Colonic mucosa (tissue), 4 donors: ENCODE measurements around the gene KRTAP12-1. TPM values are rescaled to one million over a fixed set of nuclear protein-coding genes. Genes with fewer than 3 reads are reported as not detected.

Experiments used
- DNase-seq: peaks from one replicate; pipeline ENCODE4 v3.0.0-alpha.2; 2020
- H3K27ac ChIP-seq: fragments of 200-600 bp; one replicate; pipeline ENCODE4 v1.8.0; 2021
- H3K27me3 ChIP-seq: fragments of 200-600 bp; one replicate; pipeline ENCODE4 v1.8.0; 2021
- H3K36me3 ChIP-seq: fragments of 200-600 bp; one replicate; pipeline ENCODE4 v1.8.0; 2021
- H3K4me1 ChIP-seq: fragments of 200-600 bp; one replicate; pipeline ENCODE4 v1.8.0; 2021; ENCODE audit warnings: mild to moderate bottlenecking
- H3K4me3 ChIP-seq: fragments of 200-600 bp; one replicate; pipeline ENCODE4 v1.8.0; 2021
- H3K9ac ChIP-seq, 2 donors: one replicate each; pipeline ENCODE4 v1.7.0; 2013; ENCODE audit warnings: control low read depth in 2 of 2, low read depth in 2 of 2, low read length in 2 of 2
- H3K9me3 ChIP-seq: fragments of 200-600 bp; one replicate; pipeline ENCODE4 v1.8.0; 2021
- intact Hi-C: fragments of 100-400 bp; cut with DNase I; formaldehyde crosslinking; loops from one replicate; pipeline ENCODE4 v1.14.1; 2022
- total RNA-seq, 2 donors: library from RNA; stranded (reverse); fragmentation: NEBNext Ultra II Directional in 1 of 2; extraction: Animal tissue kit (Norgen Biotek cat#: 25700) in 1 of 2; gene quantifications; one replicate each; pipeline ENCODE4 v1.2.1, GENCODE V29; 2021
- TF ChIP-seq, protein P1 (sequence below): fragments of 200-600 bp; IDR thresholded peaks from one replicate; pipeline ENCODE4 v1.8.0; 2022; ENCODE audit warnings: antibody characterized with exemption, mild to moderate bottlenecking
- donor health status: healthy.
- donor health status: DM: no; HTN: no; CAD: no.
- donor health status: DM: no; HTN: no; CAD: no.

KRTAP12-1 gene
- total RNA-seq, 2 donors from 2014 or later, result not detected

DNA sequence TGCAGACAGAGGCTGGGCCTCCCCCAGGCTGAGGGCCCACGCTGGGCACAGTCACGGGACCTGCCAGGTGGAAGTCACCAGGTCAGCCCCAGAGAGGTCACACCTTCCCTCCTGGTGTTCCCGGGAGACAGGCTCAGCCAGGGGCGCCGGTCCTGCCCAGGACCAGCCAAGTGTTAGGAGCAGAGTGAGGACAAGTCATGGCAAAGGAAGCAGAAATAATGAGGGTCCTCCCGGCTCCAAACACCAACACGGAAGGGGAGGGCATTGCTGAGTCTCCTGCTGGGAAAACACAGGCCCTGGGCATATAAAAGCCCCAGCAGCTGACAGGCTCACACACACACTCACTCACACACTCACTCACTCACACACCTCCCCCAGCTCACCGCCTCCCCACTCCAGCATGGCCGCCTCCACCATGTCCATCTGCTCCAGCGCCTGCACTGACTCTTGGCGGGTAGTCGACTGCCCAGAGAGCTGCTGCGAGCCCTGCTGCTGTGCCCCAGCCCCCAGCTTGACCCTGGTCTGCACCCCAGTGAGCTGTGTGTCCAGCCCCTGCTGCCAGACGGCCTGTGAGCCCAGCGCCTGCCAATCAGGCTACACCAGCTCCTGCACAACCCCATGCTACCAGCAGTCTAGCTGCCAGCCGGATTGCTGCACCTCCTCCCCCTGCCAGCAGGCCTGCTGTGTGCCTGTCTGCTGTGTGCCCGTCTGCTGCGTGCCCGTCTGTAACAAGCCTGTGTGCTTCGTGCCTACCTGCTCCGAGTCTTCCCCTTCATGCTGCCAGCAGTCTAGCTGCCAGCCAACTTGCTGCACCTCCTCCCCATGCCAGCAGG lies 44.7 kb downstream of the KRTAP12-1 start, which contains the start of gene KRTAP10-10:
Gene KRTAP10-10, plus strand, starts transcription at position 339 of the 833 bp plus-strand sequence. Its CDS starts 62 bp downstream, at position 401.
- no peaks in the 10 kb centered on the region for H3K4me1 ChIP-seq
- no peak within 1 kb of the TSS for H3K27ac ChIP-seq
- TF ChIP-seq, protein P1, sequence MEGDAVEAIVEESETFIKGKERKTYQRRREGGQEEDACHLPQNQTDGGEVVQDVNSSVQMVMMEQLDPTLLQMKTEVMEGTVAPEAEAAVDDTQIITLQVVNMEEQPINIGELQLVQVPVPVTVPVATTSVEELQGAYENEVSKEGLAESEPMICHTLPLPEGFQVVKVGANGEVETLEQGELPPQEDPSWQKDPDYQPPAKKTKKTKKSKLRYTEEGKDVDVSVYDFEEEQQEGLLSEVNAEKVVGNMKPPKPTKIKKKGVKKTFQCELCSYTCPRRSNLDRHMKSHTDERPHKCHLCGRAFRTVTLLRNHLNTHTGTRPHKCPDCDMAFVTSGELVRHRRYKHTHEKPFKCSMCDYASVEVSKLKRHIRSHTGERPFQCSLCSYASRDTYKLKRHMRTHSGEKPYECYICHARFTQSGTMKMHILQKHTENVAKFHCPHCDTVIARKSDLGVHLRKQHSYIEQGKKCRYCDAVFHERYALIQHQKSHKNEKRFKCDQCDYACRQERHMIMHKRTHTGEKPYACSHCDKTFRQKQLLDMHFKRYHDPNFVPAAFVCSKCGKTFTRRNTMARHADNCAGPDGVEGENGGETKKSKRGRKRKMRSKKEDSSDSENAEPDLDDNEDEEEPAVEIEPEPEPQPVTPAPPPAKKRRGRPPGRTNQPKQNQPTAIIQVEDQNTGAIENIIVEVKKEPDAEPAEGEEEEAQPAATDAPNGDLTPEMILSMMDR, result no peak
- no peak within 1 kb of the TSS for H3K9ac ChIP-seq
- H3K27me3 ChIP-seq, result no peaks in the 10 kb centered on the region
- no peaks in the 10 kb centered on the region for H3K36me3 ChIP-seq
- intact Hi-C loops, result no loop called here
- DNase-seq, result no peak
- no peaks in the 10 kb centered on the region for H3K9me3 ChIP-seq
- no peak within 1 kb of the TSS for H3K4me3 ChIP-seq

DNA sequence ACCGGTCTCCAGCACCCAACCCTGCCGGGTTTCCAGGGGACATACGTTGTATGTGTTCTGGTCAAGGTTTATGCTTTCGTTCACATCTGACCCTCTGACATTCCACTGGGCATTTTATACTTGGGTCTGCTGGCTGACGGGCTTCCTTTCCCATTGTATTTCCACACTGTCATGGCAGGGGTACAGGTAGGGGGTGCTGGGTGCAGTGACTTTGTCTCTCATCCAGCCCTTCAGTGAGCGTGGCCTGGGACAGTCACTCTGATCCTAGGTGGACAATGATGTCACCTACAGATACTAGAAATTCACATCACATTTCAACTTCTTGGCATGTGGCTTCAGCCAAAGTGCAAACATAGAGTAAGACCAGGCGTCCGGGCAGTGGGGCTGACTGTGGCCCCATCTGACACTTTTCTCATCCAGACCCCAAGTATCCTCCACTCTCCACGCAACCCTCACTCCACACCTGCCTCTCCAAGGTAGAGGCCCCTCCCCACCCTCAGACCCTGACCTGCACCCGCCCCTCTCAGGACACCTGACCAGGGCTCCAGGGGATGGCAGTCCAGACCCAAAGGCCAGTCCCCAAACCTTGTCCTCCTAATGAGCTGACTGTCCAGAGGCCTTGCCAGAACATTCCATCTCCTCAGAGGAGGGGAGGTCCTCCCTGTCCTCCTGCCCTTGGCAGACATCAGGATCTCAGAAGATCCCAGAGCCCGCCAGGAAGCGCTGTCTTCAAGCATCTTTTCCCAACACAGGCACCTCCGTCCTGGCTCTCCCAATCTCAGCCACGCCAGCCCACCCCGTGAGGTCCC lies 45.5 kb downstream of the KRTAP12-1 start:
- DNase-seq, result no peak

GRCh38 chr21:44632067-44632466 lies 49.9 kb downstream of the KRTAP12-1 start:
- TF ChIP-seq, protein P1, result no peak
- H3K9me3 ChIP-seq, result no peaks in the 10 kb centered on the region
- H3K9ac ChIP-seq, result no peak overlapping the region
- intact Hi-C loops, result no loop called here
- no peak for DNase-seq
- no peak overlapping the region for H3K4me3 ChIP-seq
- no peaks in the 10 kb centered on the region for H3K4me1 ChIP-seq
- H3K36me3 ChIP-seq, result no peaks in the 10 kb centered on the region
- H3K27ac ChIP-seq, result no peak overlapping the region
- H3K27me3 ChIP-seq, result no peaks in the 10 kb centered on the region

More for the DNA sequence above, 45.5 kb downstream of the KRTAP12-1 start:
- TF ChIP-seq, protein P1, result no peak
- no peak overlapping the region for H3K9ac ChIP-seq
- H3K27me3 ChIP-seq, result no peaks in the 10 kb centered on the region
- no peak overlapping the region for H3K27ac ChIP-seq
- no peak overlapping the region for H3K4me3 ChIP-seq
- no peaks in the 10 kb centered on the region for H3K9me3 ChIP-seq
- H3K4me1 ChIP-seq, result no peaks in the 10 kb centered on the region
- intact Hi-C loops, result no loop called here
- H3K36me3 ChIP-seq, result no peaks in the 10 kb centered on the region

Other genes with a start within 250 kb of the KRTAP12-1 start
- 1 to 10 TPM; 2.0 to 2.7 TPM for gene LRRC3, start 226.7 kb downstream of the KRTAP12-1 start, total RNA-seq
- gene KRTAP10-1, start 142.0 kb downstream of the KRTAP12-1 start, total RNA-seq, result not detected
- gene KRTAP10-2, start 130.7 kb downstream of the KRTAP12-1 start, total RNA-seq, result not detected
- gene KRTAP10-3, start 123.4 kb downstream of the KRTAP12-1 start, total RNA-seq, result not detected
- not detected for gene KRTAP10-4, start 108.4 kb downstream of the KRTAP12-1 start, total RNA-seq
- not detected for gene KRTAP10-5, start 101.6 kb downstream of the KRTAP12-1 start, total RNA-seq
- not detected for gene KRTAP10-6, start 89.7 kb downstream of the KRTAP12-1 start, total RNA-seq
- not detected for gene KRTAP10-7, start 81.6 kb downstream of the KRTAP12-1 start, total RNA-seq
- not detected for gene KRTAP10-8, start 70.1 kb downstream of the KRTAP12-1 start, total RNA-seq
- gene KRTAP10-9, start 55.1 kb downstream of the KRTAP12-1 start, total RNA-seq, result not detected
- not detected for gene KRTAP10-10, start 44.8 kb downstream of the KRTAP12-1 start, total RNA-seq
- not detected for gene KRTAP10-11, start 35.7 kb downstream of the KRTAP12-1 start, total RNA-seq
- gene KRTAP12-4, start 27.5 kb downstream of the KRTAP12-1 start, total RNA-seq, result not detected
- not detected for gene KRTAP12-3, start 24.2 kb downstream of the KRTAP12-1 start, total RNA-seq
- gene KRTAP12-2, start 15.2 kb downstream of the KRTAP12-1 start, total RNA-seq, result not detected
- gene KRTAP10-12, start 15.0 kb upstream of the KRTAP12-1 start, total RNA-seq, result not detected
- not detected for gene TSPEAR, start 29.4 kb upstream of the KRTAP12-1 start, total RNA-seq
- gene UBE2G2, start 119.7 kb upstream of the KRTAP12-1 start, total RNA-seq, result 10 to 100 TPM; 50.3 to 76.1 TPM
- 10 to 100 TPM; 81.3 to 82.8 TPM for gene SUMO3, start 135.9 kb upstream of the KRTAP12-1 start, total RNA-seq
- 100 to 1,000 TPM; 218 to 414 TPM for gene PTTG1IP, start 191.5 kb upstream of the KRTAP12-1 start, total RNA-seq
- 10 to 100 TPM; 13.1 to 27.1 TPM for gene ITGB2, start 238.7 kb upstream of the KRTAP12-1 start, total RNA-seq